ENCODE measurements around the gene HSBP1L1.

HSBP1L1 gene

GRCh38 chr18:79937103-79937860 lies 27.2 kb upstream of the HSBP1L1 start:
- H3K4me3 ChIP-seq (ENCODE audit: low read depth, low read length): no peak overlapping the region
- TF ChIP-seq CTCF (IDR thresholded peaks at IDR 0.05; ENCODE audit: low read depth, low read length): no peak

- no peak for TF ChIP-seq CTCF (IDR thresholded peaks at IDR 0.05; ENCODE audit: low read depth, low read length)
- no peak overlapping the region for H3K4me3 ChIP-seq (ENCODE audit: low read depth, low read length)
Observed at GRCh38 chr18:79938196-79938595, 26.2 kb upstream of the HSBP1L1 start.

GRCh38 chr18:79939096-79939495 lies 25.3 kb upstream of the HSBP1L1 start:
- no peak for TF ChIP-seq CTCF (IDR thresholded peaks at IDR 0.05; ENCODE audit: low read depth, low read length)
- H3K4me3 ChIP-seq (ENCODE audit: low read depth, low read length): no peak overlapping the region

GRCh38 chr18:79940126-79940813 lies 24.2 kb upstream of the HSBP1L1 start:
- TF ChIP-seq CTCF (IDR thresholded peaks at IDR 0.05; ENCODE audit: low read depth, low read length): no peak
- H3K4me3 ChIP-seq (ENCODE audit: low read depth, low read length): no peak overlapping the region

GRCh38 chr18:79940814-79941472 lies 23.5 kb upstream of the HSBP1L1 start:
- no peak overlapping the region for H3K4me3 ChIP-seq (ENCODE audit: low read depth, low read length)
- no peak for TF ChIP-seq CTCF (IDR thresholded peaks at IDR 0.05; ENCODE audit: low read depth, low read length)

- H3K4me3 ChIP-seq (ENCODE audit: low read depth, low read length): no peak overlapping the region
- TF ChIP-seq CTCF (IDR thresholded peaks at IDR 0.05; ENCODE audit: low read depth, low read length): no peak
Observed at GRCh38 chr18:79941473-79942119, 22.8 kb upstream of the HSBP1L1 start.
